HUES6 (cell line): ENCODE data around the gene ZFAND2B.

Experiments
- H3K27ac ChIP-seq: 2 replicates; pipeline ENCODE4 v1.7.0; 2013; ENCODE audit warnings: low read depth, mild to moderate bottlenecking, low read length, inconsistent platforms
- H3K27me3 ChIP-seq: 2 replicates; pipeline ENCODE4 v1.6.1; 2013; ENCODE audit warnings: low read length; ENCODE audit not compliant: control insufficient read depth, insufficient read depth
- H3K36me3 ChIP-seq: 2 replicates; pipeline ENCODE4 v1.6.1; 2013; ENCODE audit warnings: low read length; ENCODE audit not compliant: control insufficient read depth, insufficient read depth
- H3K4me1 ChIP-seq: 2 replicates; pipeline ENCODE4 v1.6.1; 2013; ENCODE audit warnings: low read length; ENCODE audit not compliant: control insufficient read depth, insufficient read depth
- H3K4me3 ChIP-seq: 2 replicates; pipeline ENCODE4 v1.5.1; 2013; ENCODE audit warnings: low read depth, low read length
- H3K9ac ChIP-seq: one replicate; pipeline ENCODE4 v1.6.1; 2013; ENCODE audit warnings: mild to moderate bottlenecking, low read length
- H3K9me3 ChIP-seq: 2 replicates; pipeline ENCODE4 v1.6.1; 2013; ENCODE audit warnings: low read depth, low read length; ENCODE audit not compliant: control insufficient read depth, insufficient read depth

The ZFAND2B gene

GRCh38 chr2:219176818-219177551 is 29.6 kb upstream of the ZFAND2B start, which contains the start of gene CNPPD1:
Gene CNPPD1 (minus strand): TSS chr2:219176925. CDS start chr2:219176828, 97 bp downstream.
- H3K27ac ChIP-seq: peak within 1 kb of the TSS; percentile 66; the same call in 1 of the 2 replicates
- H3K36me3 ChIP-seq: peaks cover 44% of the 10 kb centered on the region
- peak within 1 kb of the TSS; percentile 81 for H3K9ac ChIP-seq
- H3K27me3 ChIP-seq: no peaks in the 10 kb centered on the region
- peak within 1 kb of the TSS; percentile 98 for H3K4me3 ChIP-seq
- H3K9me3 ChIP-seq: no peaks in the 10 kb centered on the region
- H3K4me1 ChIP-seq: peaks cover 12% of the 10 kb centered on the region

DNA sequence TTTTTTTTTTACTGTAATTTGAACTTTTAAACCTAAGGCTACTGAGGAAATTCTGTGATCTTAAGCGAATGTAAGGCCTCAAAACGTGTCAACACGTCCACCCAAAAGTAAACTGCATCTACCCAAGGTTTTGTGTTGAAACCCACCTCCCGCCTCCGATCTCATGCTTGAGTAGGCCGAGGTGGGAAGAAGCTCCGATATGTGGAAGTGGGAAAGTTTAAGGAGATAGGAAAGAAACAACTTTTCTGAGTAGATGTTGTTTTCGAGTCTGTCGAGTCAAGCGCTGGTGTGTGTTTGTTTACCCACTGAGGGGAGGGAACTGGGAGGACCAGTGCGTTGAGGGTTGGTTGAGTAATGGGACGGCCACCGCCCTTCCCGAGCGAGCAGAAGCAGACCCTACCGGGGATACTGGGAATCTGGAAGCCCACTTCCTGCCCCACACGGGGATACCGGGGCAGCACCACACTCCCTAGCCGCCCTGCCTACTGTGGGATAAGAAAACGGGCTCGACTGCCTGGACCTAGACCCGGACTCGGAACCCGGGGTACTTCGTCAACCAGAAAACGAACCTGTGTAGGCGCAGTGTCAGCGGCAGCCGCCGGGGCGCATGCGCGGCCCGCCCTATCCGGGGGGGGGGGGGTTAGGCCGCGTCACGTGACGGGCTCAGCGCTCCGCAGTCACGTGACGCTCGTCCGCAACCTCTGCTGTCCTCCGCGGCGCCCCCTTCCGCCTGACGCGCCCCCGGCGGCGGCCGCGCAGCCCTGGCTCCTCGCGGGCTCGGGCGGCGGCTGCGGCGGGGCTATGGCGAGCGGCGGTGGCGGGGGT is 28.8 kb upstream of the ZFAND2B start, which contains the start of gene RETREG2:
TSS of gene RETREG2 (plus strand) at position 724 of the 825 bp plus-strand sequence. CDS start at position 802, 78 bp downstream.
- peak within 1 kb of the TSS; percentile 98 for H3K4me3 ChIP-seq
- H3K9ac ChIP-seq: peak within 1 kb of the TSS; percentile 81
- no peaks in the 10 kb centered on the region for H3K27me3 ChIP-seq
- H3K27ac ChIP-seq: peak within 1 kb of the TSS; percentile 66; the same call in 1 of the 2 replicates
- H3K4me1 ChIP-seq: peaks cover 12% of the 10 kb centered on the region
- peaks cover 48% of the 10 kb centered on the region for H3K36me3 ChIP-seq
- H3K9me3 ChIP-seq: no peaks in the 10 kb centered on the region

GRCh38 chr2:219178377-219179175 is 28.0 kb upstream of the ZFAND2B start:
- Histone ChIP-seq H3K4me1 (peaks cover 12% of the 10 kb centered on the region), H3K9me3 (no peaks in the 10 kb centered on the region), H3K27ac (no peak overlapping the region), H3K27me3 (no peaks in the 10 kb centered on the region), H3K4me3 (peak overlapping the region; percentile 98), H3K9ac (peak overlapping the region; percentile 72), H3K36me3 (peaks cover 51% of the 10 kb centered on the region)

- H3K4me3 ChIP-seq: no peak overlapping the region
- H3K9me3 ChIP-seq: no peaks in the 10 kb centered on the region
- H3K27ac ChIP-seq: no peak overlapping the region
- H3K27me3 ChIP-seq: no peaks in the 10 kb centered on the region
- H3K36me3 ChIP-seq: peaks cover 51% of the 10 kb centered on the region
- peaks cover 12% of the 10 kb centered on the region for H3K4me1 ChIP-seq
- no peak overlapping the region for H3K9ac ChIP-seq
Observed at GRCh38 chr2:219179601-219180465, 26.7 kb upstream of the ZFAND2B start.

- H3K9ac ChIP-seq: no peak overlapping the region
- no peak overlapping the region for H3K27ac ChIP-seq
- H3K4me3 ChIP-seq: no peak overlapping the region
- H3K9me3 ChIP-seq: no peaks in the 10 kb centered on the region
- H3K4me1 ChIP-seq: peaks cover 8% of the 10 kb centered on the region
- H3K36me3 ChIP-seq: peaks cover 49% of the 10 kb centered on the region
- no peaks in the 10 kb centered on the region for H3K27me3 ChIP-seq
Observed at GRCh38 chr2:219180961-219181360, 25.6 kb upstream of the ZFAND2B start.

GRCh38 chr2:219181531-219181930 is 25.1 kb upstream of the ZFAND2B start:
- Histone ChIP-seq H3K9me3 (no peaks in the 10 kb centered on the region), H3K4me3 (no peak overlapping the region), H3K27ac (no peak overlapping the region), H3K27me3 (no peaks in the 10 kb centered on the region), H3K9ac (no peak overlapping the region), H3K36me3 (peaks cover 49% of the 10 kb centered on the region), H3K4me1 (peaks cover 6% of the 10 kb centered on the region)

DNA sequence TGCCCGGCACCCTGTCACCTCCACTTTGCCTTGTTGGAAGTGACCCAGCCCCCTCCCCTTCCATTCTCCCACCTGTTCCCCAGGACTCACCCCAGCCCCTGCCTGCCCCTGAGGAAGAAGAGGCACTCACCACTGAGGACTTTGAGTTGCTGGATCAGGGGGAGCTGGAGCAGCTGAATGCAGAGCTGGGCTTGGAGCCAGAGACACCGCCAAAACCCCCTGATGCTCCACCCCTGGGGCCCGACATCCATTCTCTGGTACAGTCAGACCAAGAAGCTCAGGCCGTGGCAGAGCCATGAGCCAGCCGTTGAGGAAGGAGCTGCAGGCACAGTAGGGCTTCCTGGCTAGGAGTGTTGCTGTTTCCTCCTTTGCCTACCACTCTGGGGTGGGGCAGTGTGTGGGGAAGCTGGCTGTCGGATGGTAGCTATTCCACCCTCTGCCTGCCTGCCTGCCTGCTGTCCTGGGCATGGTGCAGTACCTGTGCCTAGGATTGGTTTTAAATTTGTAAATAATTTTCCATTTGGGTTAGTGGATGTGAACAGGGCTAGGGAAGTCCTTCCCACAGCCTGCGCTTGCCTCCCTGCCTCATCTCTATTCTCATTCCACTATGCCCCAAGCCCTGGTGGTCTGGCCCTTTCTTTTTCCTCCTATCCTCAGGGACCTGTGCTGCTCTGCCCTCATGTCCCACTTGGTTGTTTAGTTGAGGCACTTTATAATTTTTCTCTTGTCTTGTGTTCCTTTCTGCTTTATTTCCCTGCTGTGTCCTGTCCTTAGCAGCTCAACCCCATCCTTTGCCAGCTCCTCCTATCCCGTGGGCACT is 24.0 kb upstream of the ZFAND2B start:
- Histone ChIP-seq H3K4me1 (peaks cover 6% of the 10 kb centered on the region), H3K4me3 (no peak overlapping the region), H3K9me3 (no peaks in the 10 kb centered on the region), H3K36me3 (peaks cover 49% of the 10 kb centered on the region), H3K27ac (no peak overlapping the region), H3K9ac (no peak overlapping the region), H3K27me3 (no peaks in the 10 kb centered on the region)

DNA sequence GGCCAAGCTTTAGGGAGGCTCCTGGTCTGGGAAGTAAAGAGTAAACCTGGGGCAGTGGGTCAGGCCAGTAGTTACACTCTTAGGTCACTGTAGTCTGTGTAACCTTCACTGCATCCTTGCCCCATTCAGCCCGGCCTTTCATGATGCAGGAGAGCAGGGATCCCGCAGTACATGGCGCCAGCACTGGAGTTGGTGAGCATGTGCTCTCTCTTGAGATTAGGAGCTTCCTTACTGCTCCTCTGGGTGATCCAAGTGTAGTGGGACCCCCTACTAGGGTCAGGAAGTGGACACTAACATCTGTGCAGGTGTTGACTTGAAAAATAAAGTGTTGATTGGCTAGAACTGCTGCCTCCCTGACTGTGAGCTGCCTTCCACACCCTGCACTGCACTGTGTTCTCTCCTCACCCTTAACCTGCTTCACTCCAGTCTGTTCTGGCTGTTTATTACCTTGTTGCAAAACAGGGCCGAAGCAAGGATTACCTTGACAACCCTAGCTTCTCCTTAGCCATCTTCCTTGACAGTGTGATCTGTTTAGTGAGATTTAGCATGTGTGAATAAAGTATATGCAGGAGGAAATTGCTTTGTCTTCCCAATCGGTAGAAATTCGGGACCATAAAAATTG is 23.3 kb upstream of the ZFAND2B start:
- Histone ChIP-seq H3K27me3 (no peaks in the 10 kb centered on the region), H3K4me3 (no peak overlapping the region), H3K27ac (no peak overlapping the region), H3K9me3 (no peaks in the 10 kb centered on the region), H3K36me3 (peaks cover 49% of the 10 kb centered on the region), H3K9ac (no peak overlapping the region), H3K4me1 (peaks cover 6% of the 10 kb centered on the region)

DNA sequence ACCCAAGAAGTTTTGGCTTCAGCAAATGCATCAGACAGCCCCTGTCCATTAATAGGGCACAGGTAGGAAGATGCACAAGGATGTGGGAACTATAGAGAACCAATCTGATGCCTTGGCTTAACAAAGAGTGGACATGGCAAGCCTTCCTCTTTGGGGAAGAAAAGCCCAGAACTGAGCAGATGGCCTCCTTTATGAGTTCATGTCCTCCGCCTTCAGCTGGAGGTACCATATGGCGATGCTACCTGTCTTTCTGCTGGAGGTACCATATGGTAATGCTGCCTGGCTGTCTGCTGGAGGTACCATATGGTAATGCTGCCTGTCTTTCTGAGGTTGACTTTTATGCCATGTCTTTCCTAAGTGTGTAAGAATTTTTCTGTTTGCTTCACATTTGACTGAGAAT is 22.5 kb upstream of the ZFAND2B start:
- peaks cover 49% of the 10 kb centered on the region for H3K36me3 ChIP-seq
- H3K27me3 ChIP-seq: no peaks in the 10 kb centered on the region
- H3K4me3 ChIP-seq: no peak overlapping the region
- no peaks in the 10 kb centered on the region for H3K9me3 ChIP-seq
- no peak overlapping the region for H3K27ac ChIP-seq
- no peak overlapping the region for H3K9ac ChIP-seq
- H3K4me1 ChIP-seq: peaks cover 1% of the 10 kb centered on the region; the same call in 1 of the 2 replicates
